ENCODE data around the gene GFRA1.
"Not testable (repeated sequence)": the region's sequence is repeated elsewhere in the genome, so short reads cannot be mapped to it uniquely, and the experiment has no call there.

GFRA1 gene

GRCh38 chr10:116055252-116055916 lies 217.6 kb downstream of the GFRA1 start:
- DNase-seq = no peak

- DNase-seq = no peak
Measured at GRCh38 chr10:116053910-116054309, 219.1 kb downstream of the GFRA1 start.

- DNase-seq = not testable (repeated sequence)
Measured at GRCh38 chr10:116053009-116053730, 219.8 kb downstream of the GFRA1 start.

GRCh38 chr10:116052522-116052921 lies 220.5 kb downstream of the GFRA1 start:
- not testable (repeated sequence) for DNase-seq

- no peak for DNase-seq
Measured at GRCh38 chr10:116049974-116050304, 223.1 kb downstream of the GFRA1 start.

- no peak for DNase-seq
Measured at GRCh38 chr10:116049158-116049973, 223.6 kb downstream of the GFRA1 start.

- no peak for DNase-seq
Measured at GRCh38 chr10:116045366-116046356, 227.3 kb downstream of the GFRA1 start.

GRCh38 chr10:116044801-116045248 lies 228.2 kb downstream of the GFRA1 start:
- no peak for DNase-seq

GRCh38 chr10:116043861-116044260 lies 229.1 kb downstream of the GFRA1 start:
- no peak for DNase-seq

GRCh38 chr10:116043304-116043703 lies 229.7 kb downstream of the GFRA1 start:
- no peak for DNase-seq

GRCh38 chr10:116041948-116042347 lies 231.1 kb downstream of the GFRA1 start:
- DNase-seq = no peak

GRCh38 chr10:116039612-116040011 lies 233.4 kb downstream of the GFRA1 start:
- DNase-seq = no peak

GRCh38 chr10:116038259-116038658 lies 234.7 kb downstream of the GFRA1 start:
- no peak for DNase-seq

- not testable (repeated sequence) for DNase-seq
Measured at GRCh38 chr10:116035406-116035805, 237.6 kb downstream of the GFRA1 start.

- DNase-seq = no peak
Measured at GRCh38 chr10:116030576-116030975, 242.4 kb downstream of the GFRA1 start.

- DNase-seq = no peak
Measured at GRCh38 chr10:116029826-116030225, 243.2 kb downstream of the GFRA1 start.

- no peak for DNase-seq
Measured at GRCh38 chr10:116027355-116027754, 245.7 kb downstream of the GFRA1 start.

GRCh38 chr10:116026725-116027124 lies 246.3 kb downstream of the GFRA1 start:
- no peak for DNase-seq

- DNase-seq = no peak
Measured at GRCh38 chr10:116026315-116026714, 246.7 kb downstream of the GFRA1 start.

- no peak for DNase-seq
Measured at GRCh38 chr10:116024271-116024878, 248.6 kb downstream of the GFRA1 start.

- no peak for DNase-seq
Measured at GRCh38 chr10:116017405-116017804, 255.6 kb downstream of the GFRA1 start.
